ENCODE data around the gene MROH2A.

MROH2A gene

GRCh38 chr2:233801357-233802131 is 23.4 kb downstream of the MROH2A start:
- H3K4me3 ChIP-seq (replicated peaks; ENCODE audit: low read depth, low read length) = no peak overlapping the region
- peak; percentile 6 for DNase-seq (ENCODE audit: extremely low read depth, low read depth)
- no peak for TF ChIP-seq CTCF (IDR thresholded peaks at IDR 0.05; ENCODE audit: low read depth, low read length, missing control alignments)

GRCh38 chr2:233802132-233802815 is 24.1 kb downstream of the MROH2A start:
- DNase-seq (ENCODE audit: extremely low read depth, low read depth) = no peak
- no peak overlapping the region for H3K4me3 ChIP-seq (replicated peaks; ENCODE audit: low read depth, low read length)
- no peak for TF ChIP-seq CTCF (IDR thresholded peaks at IDR 0.05; ENCODE audit: low read depth, low read length, missing control alignments)

- H3K4me3 ChIP-seq (replicated peaks; ENCODE audit: low read depth, low read length) = no peak overlapping the region
- TF ChIP-seq CTCF (IDR thresholded peaks at IDR 0.05; ENCODE audit: low read depth, low read length, missing control alignments) = no peak
- no peak for DNase-seq (ENCODE audit: extremely low read depth, low read depth)
Observed at GRCh38 chr2:233803292-233803911, 25.3 kb downstream of the MROH2A start.

- DNase-seq (ENCODE audit: extremely low read depth, low read depth) = no peak
- no peak for TF ChIP-seq CTCF (IDR thresholded peaks at IDR 0.05; ENCODE audit: low read depth, low read length, missing control alignments)
- no peak overlapping the region for H3K4me3 ChIP-seq (replicated peaks; ENCODE audit: low read depth, low read length)
Observed at GRCh38 chr2:233803994-233804393, 25.9 kb downstream of the MROH2A start.

- no peak for DNase-seq (ENCODE audit: extremely low read depth, low read depth)
- peak; percentile 14 for TF ChIP-seq CTCF (IDR thresholded peaks at IDR 0.05; ENCODE audit: low read depth, low read length, missing control alignments)
- no peak overlapping the region for H3K4me3 ChIP-seq (replicated peaks; ENCODE audit: low read depth, low read length)
Observed at GRCh38 chr2:233807215-233807865, 29.2 kb downstream of the MROH2A start.

GRCh38 chr2:233807966-233808935 is 30.1 kb downstream of the MROH2A start:
- no peak for DNase-seq (ENCODE audit: extremely low read depth, low read depth)
- H3K4me3 ChIP-seq (replicated peaks; ENCODE audit: low read depth, low read length) = no peak overlapping the region
- TF ChIP-seq CTCF (IDR thresholded peaks at IDR 0.05; ENCODE audit: low read depth, low read length, missing control alignments) = no peak

Data from HFF-Myc (cell line).